Measurements from ENCODE around the gene PKD1L1. TPM values are rescaled to one million over a fixed set of nuclear protein-coding genes. Genes with fewer than 3 reads are reported as not detected.

Gene PKD1L1
- total RNA-seq, 1 experiment from 2014 or later = 0.17 TPM

GRCh38 chr7:47818796-47819606, 129.3 kb downstream of the PKD1L1 start:
- Mint-ChIP-seq H3K27me3 (ENCODE audit: low read depth) (no peaks in the 10 kb centered on the region; the same call in 1 of the 2 replicates), H3K4me3 (no peak overlapping the region), H3K4me1 (peaks cover 5 to 14% of the 10 kb centered on the region in 2 experiments), H3K36me3 (ENCODE audit: insufficient read depth in 1 of 3, low read depth in 3 of 3) (no peaks in the 10 kb centered on the region), H3K27ac (no peak overlapping the region; a peak in 2 of 7 replicates), H3K9me3 (no peaks in the 10 kb centered on the region)
- H4K5ac ChIP-seq (ENCODE audit: insufficient read length, low read depth, low read length) = no peak overlapping the region
- H3K4ac ChIP-seq (ENCODE audit: low read depth, low read length) = no peak overlapping the region
- H2BK20ac ChIP-seq (ENCODE audit: low read depth, low read length, poor library complexity, severe bottlenecking) = no peak overlapping the region
- H3K23ac ChIP-seq (ENCODE audit: insufficient read length, low read depth, low read length) = no peak overlapping the region
- DNase-seq = no peak
- no peaks in the 10 kb centered on the region for H3K4me1 ChIP-seq (ENCODE audit: insufficient read depth, low read length)
- no peak overlapping the region for H3K27ac ChIP-seq (ENCODE audit: insufficient read length, low read depth, low read length)
- no peak overlapping the region for H2BK15ac ChIP-seq (ENCODE audit: low read depth, low read length)
- no peak overlapping the region for H2AFZ ChIP-seq (ENCODE audit: low read length)
- no peak overlapping the region for H4K91ac ChIP-seq (ENCODE audit: insufficient read length, low read depth, low read length)
- peak; percentile 98 for TF ChIP-seq CTCF (conservative IDR thresholded peaks at IDR 0.05)
- no peak overlapping the region for H3K14ac ChIP-seq (ENCODE audit: insufficient read depth, low read length)
- no peak overlapping the region for H3K9ac ChIP-seq (ENCODE audit: extremely low read depth, insufficient read length, low read length)
- no peak overlapping the region for H2BK120ac ChIP-seq (ENCODE audit: low read depth, low read length, poor library complexity, severe bottlenecking)
- WGBS (ENCODE audit: extremely low coverage, insufficient read length, low lambda C conversion rate) = no CpG with 5 or more reads among the region's 6 CpGs
- no peak overlapping the region for H3K56ac ChIP-seq (ENCODE audit: insufficient read length, low read depth, low read length)
- H3K79me1 ChIP-seq (ENCODE audit: insufficient read depth, low read depth, low read length, poor library complexity, severe bottlenecking) = no peaks in the 10 kb centered on the region
- H3K18ac ChIP-seq (ENCODE audit: insufficient read length, low read depth, low read length) = no peak overlapping the region
- H3K9me3 ChIP-seq (ENCODE audit: control insufficient read depth, low read depth, low read length) = no peaks in the 10 kb centered on the region
- H2BK12ac ChIP-seq (ENCODE audit: insufficient read length, low read depth, low read length) = no peak overlapping the region
- H3K79me2 ChIP-seq (ENCODE audit: insufficient read depth, low read length) = no peaks in the 10 kb centered on the region
- H3K4me2 ChIP-seq (ENCODE audit: insufficient read depth, insufficient read length, low read length) = no peak overlapping the region
- no peaks in the 10 kb centered on the region for H3K23me2 ChIP-seq (ENCODE audit: insufficient read length, low read depth, low read length, poor library complexity, severe bottlenecking)
- H3K27me3 ChIP-seq (ENCODE audit: insufficient read depth, low read length) = no peaks in the 10 kb centered on the region
- no peak overlapping the region for H2AK5ac ChIP-seq (ENCODE audit: insufficient read length, low read length)
- H4K20me1 ChIP-seq (ENCODE audit: control insufficient read depth, insufficient read depth, insufficient read length) = no peaks in the 10 kb centered on the region
- H3T11ph ChIP-seq (ENCODE audit: low read length) = no peak overlapping the region
- no peak overlapping the region for H2BK5ac ChIP-seq (ENCODE audit: insufficient read length, low read length)
- H4K8ac ChIP-seq (replicated peaks; ENCODE audit: insufficient read length, low read depth, low read length) = no peak overlapping the region
